ENCODE results near the gene LRCH4. TPM values are rescaled to one million over a fixed set of nuclear protein-coding genes. Genes with fewer than 3 reads are reported as not detected.
A peak's percentile ranks its signal among the peaks of the same experiment; 100 is the strongest.

Gene LRCH4
- total and polyA plus RNA-seq, 2 donors (not counting 3 experiments of a cell fraction or from before 2014, with no cell fraction given), result 32.1 to 56.1 TPM

DNA sequence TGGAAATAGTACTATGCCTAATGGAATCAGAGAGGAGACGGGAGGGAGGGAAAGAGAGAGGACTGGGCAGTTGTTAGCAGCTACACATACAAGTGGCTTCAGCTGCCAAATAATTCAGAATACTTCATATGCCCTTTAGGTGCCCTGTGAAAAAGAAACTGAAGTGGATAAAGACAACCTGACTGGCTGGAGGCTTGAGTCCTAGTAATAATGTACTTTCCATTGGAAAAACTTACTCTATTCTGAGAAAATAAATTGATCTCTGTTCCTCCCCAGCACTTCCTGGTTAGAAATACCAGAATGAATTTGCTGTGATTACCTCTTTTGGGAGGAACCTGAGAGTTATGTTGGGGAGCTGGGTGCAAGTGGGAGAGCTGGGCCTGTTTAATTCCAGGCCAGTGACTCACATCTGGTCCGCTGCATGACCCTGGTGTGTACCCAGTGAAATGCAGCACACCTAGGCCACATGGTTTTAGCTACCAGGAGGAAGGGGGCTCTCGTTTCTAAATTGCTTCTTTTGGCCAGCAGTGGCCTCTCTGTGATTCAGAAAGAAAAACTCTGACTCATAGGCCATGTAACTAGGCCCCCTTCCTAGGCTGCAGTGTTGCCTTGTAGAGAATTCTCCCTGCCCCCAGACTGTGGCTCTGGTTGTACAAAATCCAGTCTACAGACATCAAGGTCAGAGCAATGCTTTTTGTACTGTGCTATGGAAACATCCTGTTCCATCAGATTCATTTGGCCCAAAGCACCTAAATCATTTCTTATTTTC lies 40.4 kb downstream of the LRCH4 start:
- H4K20me1 ChIP-seq (replicated peaks; ENCODE audit: control insufficient read depth, extremely low read depth, insufficient read depth, low read length), result no peaks in the 10 kb centered on the region
- POLR2A ChIA-PET, result interaction anchor here (1.4 kb wide), 2 partner anchors 13 to 14 kb away, joined by 3 read pairs; no protein-coding TSS in a partner anchor
- no peaks in the 10 kb centered on the region for H3K27me3 ChIP-seq (ENCODE audit: control insufficient read depth in 2 of 2, insufficient read depth in 2 of 2, low read length in 2 of 2)
- dilution Hi-C loops (cut with MboI; ENCODE audit: extremely low pct_ligation_motif_present, low sequenced_read_pairs) (no loop called here), intact Hi-C loops (cut with micrococcal nuclease) (loop anchor here (1.0 kb wide), 4 partner anchors 7 to 116 kb away; partner anchors contain the start of genes MEPCE, NYAP1 and TSC22D4)
- peaks cover 52% of the 10 kb centered on the region for H3K4me1 ChIP-seq (ENCODE audit: control insufficient read depth, extremely low read depth, insufficient read depth, low read length)
- H3K36me3 ChIP-seq (ENCODE audit: control insufficient read depth in 2 of 2, extremely low read depth in 1 of 2, insufficient read depth in 2 of 2, low read length in 2 of 2), result peaks cover 2 to 4% of the 10 kb centered on the region in 2 experiments
- peaks cover 24% of the 10 kb centered on the region for H3K79me2 ChIP-seq (ENCODE audit: control insufficient read depth, insufficient read depth, low read length)
- CTCF ChIA-PET, result interaction anchor here (0.6 to 2.6 kb wide), 10 partner anchors 14 to 104 kb away, joined by 3 to 32 read pairs (median 4); partner anchors contain the start of gene NYAP1
- peak overlapping the region; percentile 81 for H3K4me2 ChIP-seq (ENCODE audit: insufficient read depth, low read length)
- H3K27ac ChIP-seq (ENCODE audit: insufficient read depth, low read depth, low read length), result peak overlapping the region; percentile 94
- H3K9me3 ChIP-seq (replicated peaks; ENCODE audit: control insufficient read depth, insufficient read depth, low read length), result no peaks in the 10 kb centered on the region
- peak overlapping the region; percentile 66 for H3K9ac ChIP-seq (replicated peaks; ENCODE audit: extremely low read depth, insufficient read depth, low read length)
- no peaks in the 10 kb centered on the region for H3K9me1 ChIP-seq (replicated peaks; ENCODE audit: control insufficient read depth, extremely low read depth, insufficient read depth, low read length)
- peak overlapping the region in 1 of 3 experiments; percentile 2 for H3K4me3 ChIP-seq (replicated peaks in 1 of 3; ENCODE audit: insufficient read depth in 1 of 3, low read depth in 1 of 3, low read length in 3 of 3)
- FAIRE-seq (no peak), DNase-seq (ENCODE audit: low read depth, low spot score) (peak; percentile 92)
- BruUV-seq (replicated peaks), result TSS peak; percentile 41
- peak overlapping the region; percentile 1 for H2AFZ ChIP-seq (ENCODE audit: low read depth, low read length)
- TF ChIP-seq EZH2 (IDR thresholded peaks at IDR 0.05; ENCODE audit: borderline replicate concordance, low read depth, low read length, severe bottlenecking) (no peak), JUN (IDR thresholded peaks at IDR 0.05; ENCODE audit: borderline replicate concordance, insufficient read depth, insufficient read length, low read depth) (peak; percentile 66), MYC (IDR thresholded peaks at IDR 0.05; ENCODE audit: low read depth, low read length) (peak; percentile 95), POLR2AphosphoS5 (IDR thresholded peaks at IDR 0.05; ENCODE audit: insufficient read depth, low read depth, low read length) (peak; percentile 61), GATA2 (IDR thresholded peaks at IDR 0.05; ENCODE audit: insufficient read depth, insufficient read length, low read depth, low read length) (no peak), FOS (IDR thresholded peaks at IDR 0.05; ENCODE audit: borderline replicate concordance, insufficient read depth, low read length) (peak; percentile 96), POLR2A (IDR thresholded peaks at IDR 0.05; ENCODE audit: low read depth, low read length) (peak; percentile 61)
- TF ChIP-seq, protein P1, sequence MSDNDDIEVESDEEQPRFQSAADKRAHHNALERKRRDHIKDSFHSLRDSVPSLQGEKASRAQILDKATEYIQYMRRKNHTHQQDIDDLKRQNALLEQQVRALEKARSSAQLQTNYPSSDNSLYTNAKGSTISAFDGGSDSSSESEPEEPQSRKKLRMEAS (IDR thresholded peaks at IDR 0.05; ENCODE audit: insufficient read depth, insufficient read length), result peak; percentile 7
- TF ChIP-seq, protein P2, sequence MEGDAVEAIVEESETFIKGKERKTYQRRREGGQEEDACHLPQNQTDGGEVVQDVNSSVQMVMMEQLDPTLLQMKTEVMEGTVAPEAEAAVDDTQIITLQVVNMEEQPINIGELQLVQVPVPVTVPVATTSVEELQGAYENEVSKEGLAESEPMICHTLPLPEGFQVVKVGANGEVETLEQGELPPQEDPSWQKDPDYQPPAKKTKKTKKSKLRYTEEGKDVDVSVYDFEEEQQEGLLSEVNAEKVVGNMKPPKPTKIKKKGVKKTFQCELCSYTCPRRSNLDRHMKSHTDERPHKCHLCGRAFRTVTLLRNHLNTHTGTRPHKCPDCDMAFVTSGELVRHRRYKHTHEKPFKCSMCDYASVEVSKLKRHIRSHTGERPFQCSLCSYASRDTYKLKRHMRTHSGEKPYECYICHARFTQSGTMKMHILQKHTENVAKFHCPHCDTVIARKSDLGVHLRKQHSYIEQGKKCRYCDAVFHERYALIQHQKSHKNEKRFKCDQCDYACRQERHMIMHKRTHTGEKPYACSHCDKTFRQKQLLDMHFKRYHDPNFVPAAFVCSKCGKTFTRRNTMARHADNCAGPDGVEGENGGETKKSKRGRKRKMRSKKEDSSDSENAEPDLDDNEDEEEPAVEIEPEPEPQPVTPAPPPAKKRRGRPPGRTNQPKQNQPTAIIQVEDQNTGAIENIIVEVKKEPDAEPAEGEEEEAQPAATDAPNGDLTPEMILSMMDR (IDR thresholded peaks at IDR 0.05; ENCODE audit: extremely low read depth in 1 of 2, insufficient read depth in 1 of 2, low read depth in 1 of 2, low read length in 2 of 2), result peak; percentile 9 to 21
